ENCODE data around the gene ADGRL1. TPM values are rescaled to one million over a fixed set of nuclear protein-coding genes. Genes with fewer than 3 reads are reported as not detected.

Gene ADGRL1
- total and polyA plus RNA-seq, 2 of the 8 experiments (the other 6 are each of a cell fraction or from before 2014, with no cell fraction given), result 95.6 to 112 TPM

GRCh38 chr19:14114439-14114838, 91.5 kb downstream of the ADGRL1 start (continued):
- no peak for TF ChIP-seq CTCF (IDR thresholded peaks at IDR 0.05; ENCODE audit: control extremely low read depth in 1 of 3, insufficient read depth in 1 of 3, low read depth in 1 of 3, low read length in 3 of 3)
- no peak for TF ChIP-seq HDAC6 (IDR thresholded peaks at IDR 0.05; ENCODE audit: low read depth, low read length)
- no peak for TF ChIP-seq SRF (IDR thresholded peaks at IDR 0.05; ENCODE audit: low read depth, low read length)
- TF ChIP-seq SIRT6 (IDR thresholded peaks at IDR 0.05; ENCODE audit: low read length), result no peak
- TF ChIP-seq SP1 (IDR thresholded peaks at IDR 0.05; ENCODE audit: low read depth, low read length), result no peak
- no peak for TF ChIP-seq SIX5 (IDR thresholded peaks at IDR 0.05; ENCODE audit: low read depth, low read length)
